Stimulated activated naive CD4-positive, alpha-beta T cell treated with Interleukin-2 at 50 U/mL for 16 hours (primary cell): ENCODE measurements around the gene TNS3.

ENCODE experiments used
- DNase-seq: peaks from one replicate; lab custom pipeline; 2025; lab: John Stamatoyannopoulos, UW

Gene TNS3

GRCh38 chr7:47258798-47259197 lies 323.1 kb downstream of the TNS3 start:
- no peak for DNase-seq

GRCh38 chr7:47256016-47256415 lies 325.9 kb downstream of the TNS3 start:
- no peak for DNase-seq

- DNase-seq, result no peak
These were observed 326.5 kb downstream of the TNS3 start for GRCh38 chr7:47255441-47255840.

- no peak for DNase-seq
These were observed 326.9 kb downstream of the TNS3 start for GRCh38 chr7:47255007-47255406.

- peak; percentile 1 for DNase-seq
These were observed 327.6 kb downstream of the TNS3 start for GRCh38 chr7:47254081-47254977.

GRCh38 chr7:47253650-47254080 lies 328.2 kb downstream of the TNS3 start:
- DNase-seq, result no peak

- DNase-seq, result no peak
These were observed 329.2 kb downstream of the TNS3 start for GRCh38 chr7:47252675-47253074.

GRCh38 chr7:47249361-47249760 lies 332.6 kb downstream of the TNS3 start:
- no peak for DNase-seq

- no peak for DNase-seq
These were observed 333.1 kb downstream of the TNS3 start for GRCh38 chr7:47248797-47249196.

GRCh38 chr7:47247132-47247531 lies 334.8 kb downstream of the TNS3 start:
- no peak for DNase-seq

- no peak for DNase-seq
These were observed 337.2 kb downstream of the TNS3 start for GRCh38 chr7:47244692-47245091.

GRCh38 chr7:47241112-47242065 lies 340.5 kb downstream of the TNS3 start:
- no peak for DNase-seq

GRCh38 chr7:47239931-47240421 lies 341.9 kb downstream of the TNS3 start:
- DNase-seq, result no peak

- no peak for DNase-seq
These were observed 342.9 kb downstream of the TNS3 start for GRCh38 chr7:47239034-47239433.

GRCh38 chr7:47236480-47237129 lies 345.3 kb downstream of the TNS3 start:
- DNase-seq, result no peak

- DNase-seq, result no peak
These were observed 347.9 kb downstream of the TNS3 start for GRCh38 chr7:47233996-47234395.

GRCh38 chr7:47232751-47233412 lies 349.0 kb downstream of the TNS3 start:
- no peak for DNase-seq

- no peak for DNase-seq
These were observed 350.3 kb downstream of the TNS3 start for GRCh38 chr7:47231627-47232026.

- DNase-seq, result no peak
These were observed 350.9 kb downstream of the TNS3 start for GRCh38 chr7:47231032-47231431.

- DNase-seq, result no peak
These were observed 353.4 kb downstream of the TNS3 start for GRCh38 chr7:47228386-47229014.

GRCh38 chr7:47227762-47228177 lies 354.1 kb downstream of the TNS3 start:
- DNase-seq, result no peak
